Mesothelial cell of epicardium (in vitro differentiated cells): Measurements from ENCODE around the gene AJAP1. TPM values are rescaled to one million over a fixed set of nuclear protein-coding genes. Genes with fewer than 3 reads are reported as not detected.

Source experiments
- DNase-seq, 2 experiments: peaks; one replicate each; pipeline ENCODE4 v3.0.0; 2021; ENCODE audit warnings: low spot score in 2 of 2; ENCODE audit not compliant: unreplicated experiment in 2 of 2
- H3K27ac Mint-ChIP-seq: 2 replicates; pipeline ENCODE4 v1.8.0; 2021; ENCODE audit warnings: mixed read lengths
- H3K27me3 Mint-ChIP-seq: 2 replicates; pipeline ENCODE4 v1.8.0; 2021; ENCODE audit warnings: low read depth, mixed read lengths
- H3K36me3 Mint-ChIP-seq: 2 replicates; pipeline ENCODE4 v1.8.0; 2021; ENCODE audit warnings: mixed read lengths
- H3K4me1 Mint-ChIP-seq: 2 replicates; pipeline ENCODE4 v1.8.0; 2021; ENCODE audit warnings: mixed read lengths
- H3K4me3 Mint-ChIP-seq: 2 replicates; pipeline ENCODE4 v1.8.0; 2021; ENCODE audit warnings: mild to moderate bottlenecking, moderate library complexity, mixed read lengths
- H3K9me3 Mint-ChIP-seq: 2 replicates; pipeline ENCODE4 v1.8.0; 2021; ENCODE audit warnings: mixed read lengths
- CTCF ChIP-seq: fragments of 200-600 bp; sonication (generic); IDR thresholded peaks from one replicate; pipeline ENCODE4 v1.5.0; 2021; ENCODE audit warnings: antibody characterized with exemption; ENCODE audit not compliant: unreplicated experiment
- total RNA-seq: library from RNA; stranded (reverse); gene quantifications from 3 replicates; pipeline ENCODE4 v1.2.1, GENCODE V29; 2021

AJAP1 gene
- total RNA-seq, 1 donor from 2014 or later = 2.4 TPM

- Mint-ChIP-seq H3K4me3 (no peak overlapping the region), H3K27me3 (peaks cover 22% of the 10 kb centered on the region), H3K4me1 (no peaks in the 10 kb centered on the region), H3K27ac (no peak overlapping the region), H3K36me3 (no peaks in the 10 kb centered on the region), H3K9me3 (no peaks in the 10 kb centered on the region)
- no peak for DNase-seq
- no peak for TF ChIP-seq CTCF
Observed at GRCh38 chr1:4633346-4633745, 21.1 kb upstream of the AJAP1 start.

- Mint-ChIP-seq H3K9me3 (no peaks in the 10 kb centered on the region), H3K27ac (no peak overlapping the region), H3K27me3 (peaks cover 20% of the 10 kb centered on the region), H3K4me3 (no peak overlapping the region), H3K36me3 (no peaks in the 10 kb centered on the region), H3K4me1 (no peaks in the 10 kb centered on the region)
- no peak for TF ChIP-seq CTCF
- DNase-seq = no peak
Observed at GRCh38 chr1:4634156-4634792, 20.1 kb upstream of the AJAP1 start.

- Mint-ChIP-seq H3K4me1 (no peaks in the 10 kb centered on the region), H3K4me3 (no peak overlapping the region), H3K36me3 (no peaks in the 10 kb centered on the region), H3K27me3 (peaks cover 20% of the 10 kb centered on the region), H3K27ac (no peak overlapping the region), H3K9me3 (no peaks in the 10 kb centered on the region)
- DNase-seq = no peak
- TF ChIP-seq CTCF = no peak
Observed at GRCh38 chr1:4634793-4635406, 19.5 kb upstream of the AJAP1 start.

GRCh38 chr1:4636186-4636585 lies 18.2 kb upstream of the AJAP1 start:
- H3K9me3 Mint-ChIP-seq = no peaks in the 10 kb centered on the region
- no peak for DNase-seq
- no peaks in the 10 kb centered on the region for H3K36me3 Mint-ChIP-seq
- H3K4me3 Mint-ChIP-seq = no peak overlapping the region
- no peak overlapping the region for H3K27ac Mint-ChIP-seq
- H3K4me1 Mint-ChIP-seq = no peaks in the 10 kb centered on the region
- TF ChIP-seq CTCF = no peak
- peaks cover 22% of the 10 kb centered on the region for H3K27me3 Mint-ChIP-seq

GRCh38 chr1:4636644-4637380 lies 17.6 kb upstream of the AJAP1 start:
- Mint-ChIP-seq H3K36me3 (no peaks in the 10 kb centered on the region), H3K4me1 (no peaks in the 10 kb centered on the region), H3K27ac (no peak overlapping the region), H3K27me3 (peaks cover 22% of the 10 kb centered on the region), H3K9me3 (no peaks in the 10 kb centered on the region), H3K4me3 (no peak overlapping the region)
- no peak for DNase-seq
- TF ChIP-seq CTCF = no peak
